GM12872 (cell line): Measurements from ENCODE around the gene CD5L.

Experiments used
- TF ChIP-seq, protein P1 (sequence below): IDR thresholded peaks from 3 replicates; pipeline ENCODE4 v1.5.1; 2011; ENCODE audit warnings: low read depth, mild to moderate bottlenecking, low read length, moderate library complexity; ENCODE audit not compliant: insufficient read depth

The CD5L gene

DNA sequence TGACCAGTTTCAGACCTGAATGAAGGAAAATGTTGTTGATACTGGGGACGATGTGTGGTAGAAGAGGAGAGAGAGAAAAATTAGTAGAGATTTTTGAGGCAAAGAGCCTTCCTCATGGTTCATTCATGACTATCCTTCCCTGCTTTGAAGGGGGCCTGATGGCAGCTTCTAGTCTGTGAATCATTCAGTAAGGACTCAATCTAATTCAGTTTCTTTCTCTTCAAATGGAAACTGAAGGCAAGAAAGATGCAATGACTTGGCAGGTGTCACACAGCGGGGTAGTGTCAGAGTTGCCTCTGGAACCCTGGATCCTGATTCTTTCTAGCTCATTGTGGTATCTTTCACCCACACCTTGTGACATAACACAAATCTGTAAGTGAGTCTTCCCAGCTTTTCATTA is 14.9 kb upstream of the CD5L start:
- TF ChIP-seq, protein P1, sequence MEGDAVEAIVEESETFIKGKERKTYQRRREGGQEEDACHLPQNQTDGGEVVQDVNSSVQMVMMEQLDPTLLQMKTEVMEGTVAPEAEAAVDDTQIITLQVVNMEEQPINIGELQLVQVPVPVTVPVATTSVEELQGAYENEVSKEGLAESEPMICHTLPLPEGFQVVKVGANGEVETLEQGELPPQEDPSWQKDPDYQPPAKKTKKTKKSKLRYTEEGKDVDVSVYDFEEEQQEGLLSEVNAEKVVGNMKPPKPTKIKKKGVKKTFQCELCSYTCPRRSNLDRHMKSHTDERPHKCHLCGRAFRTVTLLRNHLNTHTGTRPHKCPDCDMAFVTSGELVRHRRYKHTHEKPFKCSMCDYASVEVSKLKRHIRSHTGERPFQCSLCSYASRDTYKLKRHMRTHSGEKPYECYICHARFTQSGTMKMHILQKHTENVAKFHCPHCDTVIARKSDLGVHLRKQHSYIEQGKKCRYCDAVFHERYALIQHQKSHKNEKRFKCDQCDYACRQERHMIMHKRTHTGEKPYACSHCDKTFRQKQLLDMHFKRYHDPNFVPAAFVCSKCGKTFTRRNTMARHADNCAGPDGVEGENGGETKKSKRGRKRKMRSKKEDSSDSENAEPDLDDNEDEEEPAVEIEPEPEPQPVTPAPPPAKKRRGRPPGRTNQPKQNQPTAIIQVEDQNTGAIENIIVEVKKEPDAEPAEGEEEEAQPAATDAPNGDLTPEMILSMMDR = no peak

DNA sequence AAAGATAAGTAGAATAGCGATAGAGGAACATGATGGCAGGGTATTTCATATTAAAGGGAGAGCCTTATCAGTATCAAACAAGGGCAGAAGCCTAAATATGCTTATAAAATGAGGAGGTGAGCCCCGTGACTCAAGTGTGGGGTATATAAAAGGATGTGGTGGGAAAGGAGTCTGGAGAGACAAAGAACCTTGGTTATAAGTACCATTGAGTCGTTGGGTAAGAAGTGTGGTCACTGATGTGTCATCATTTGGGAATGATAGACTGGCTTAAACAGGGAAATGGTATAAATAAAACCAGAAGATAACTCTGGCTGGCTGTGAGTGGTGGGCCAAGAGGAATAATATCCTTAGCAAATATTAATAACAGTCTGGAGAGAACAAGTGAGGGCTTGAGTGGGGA is 10.9 kb upstream of the CD5L start:
- TF ChIP-seq, protein P1 = no peak

DNA sequence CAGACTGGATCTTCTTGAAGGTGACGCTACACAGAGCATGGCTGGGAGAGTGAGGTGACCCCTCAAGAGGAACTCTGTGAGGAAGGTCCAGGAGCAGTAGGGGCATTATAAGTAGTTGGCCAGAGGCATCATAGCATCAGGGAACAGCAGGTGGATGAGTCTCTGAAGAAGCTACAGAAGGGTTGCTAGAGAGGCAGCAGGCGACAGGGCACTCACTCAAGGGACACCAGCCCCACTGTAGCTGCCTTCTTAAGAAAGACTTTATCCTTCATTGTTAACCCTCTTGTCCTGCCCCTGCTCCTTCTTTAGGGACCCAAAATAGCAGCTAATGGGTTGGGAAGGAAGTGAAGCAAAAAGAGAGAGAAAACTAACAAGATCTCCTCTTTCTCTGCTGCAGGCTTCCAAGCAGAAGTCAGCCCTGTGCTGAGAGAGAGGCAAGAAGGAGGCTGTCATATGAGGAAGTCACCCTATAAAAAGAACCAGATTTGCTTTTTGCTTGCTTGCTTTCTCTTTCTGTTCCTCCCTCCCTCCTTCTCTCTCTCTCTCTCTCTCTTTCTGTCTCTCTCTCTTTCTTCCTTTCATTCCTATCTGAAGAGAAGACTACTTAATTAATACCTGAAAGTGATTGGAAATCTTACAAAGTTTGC is 7.7 kb upstream of the CD5L start:
- TF ChIP-seq, protein P1 = no peak

DNA sequence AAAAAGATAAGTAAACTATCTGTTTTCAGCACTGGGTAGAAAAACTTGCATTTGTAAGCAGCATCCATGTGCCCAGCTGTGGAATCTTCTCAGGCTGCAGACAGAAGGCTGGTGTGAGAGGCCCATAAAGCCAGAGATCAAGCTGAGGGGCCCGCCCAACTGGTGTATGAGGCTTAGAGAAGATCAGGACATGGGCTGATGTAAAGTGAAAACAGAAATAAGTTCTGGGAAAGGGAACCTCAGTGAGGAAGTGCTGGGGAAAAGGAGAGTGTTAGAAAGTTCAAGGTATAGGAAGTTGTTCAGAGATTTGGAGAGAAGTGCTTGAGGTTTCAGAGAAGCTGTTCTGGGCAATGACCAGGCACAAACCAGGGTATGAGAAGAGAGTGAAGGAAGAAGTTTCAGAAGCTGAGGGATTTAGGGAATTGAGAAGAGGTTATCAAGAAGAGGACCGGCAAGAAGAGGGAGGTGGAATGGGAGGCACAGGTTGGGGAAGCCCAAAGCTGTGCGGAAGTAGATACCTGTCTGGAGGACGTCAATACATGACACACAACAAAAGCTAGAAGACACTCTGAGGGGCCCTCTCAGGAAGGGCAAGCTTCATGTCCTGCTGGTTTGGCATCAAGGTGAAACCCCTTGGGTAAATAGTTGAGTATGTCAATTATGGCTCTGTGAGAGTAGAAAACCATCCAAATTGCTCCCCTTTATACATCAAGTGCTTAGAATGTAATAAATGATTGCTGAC is 2.7 kb upstream of the CD5L start:
- TF ChIP-seq, protein P1 = no peak

DNA sequence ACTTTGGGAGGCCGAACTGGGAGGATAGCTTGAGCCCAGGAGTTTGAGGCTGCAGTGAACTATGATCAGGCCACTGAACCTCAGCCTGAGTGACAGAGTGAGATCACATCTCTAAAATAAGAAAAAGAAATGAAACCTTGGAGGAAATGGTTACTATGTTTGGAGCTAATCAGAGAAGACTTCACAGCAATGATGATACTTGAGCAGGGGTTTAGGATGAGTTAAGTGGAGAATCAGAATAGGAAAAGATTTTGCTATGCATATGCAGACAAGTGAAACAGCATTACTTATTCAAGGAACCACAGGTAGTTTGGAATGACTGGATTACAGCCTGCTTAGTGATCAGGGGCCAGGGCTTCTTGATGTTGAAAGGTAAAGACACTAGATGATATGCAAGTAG is 1.3 kb upstream of the CD5L start:
- TF ChIP-seq, protein P1 = no peak

DNA sequence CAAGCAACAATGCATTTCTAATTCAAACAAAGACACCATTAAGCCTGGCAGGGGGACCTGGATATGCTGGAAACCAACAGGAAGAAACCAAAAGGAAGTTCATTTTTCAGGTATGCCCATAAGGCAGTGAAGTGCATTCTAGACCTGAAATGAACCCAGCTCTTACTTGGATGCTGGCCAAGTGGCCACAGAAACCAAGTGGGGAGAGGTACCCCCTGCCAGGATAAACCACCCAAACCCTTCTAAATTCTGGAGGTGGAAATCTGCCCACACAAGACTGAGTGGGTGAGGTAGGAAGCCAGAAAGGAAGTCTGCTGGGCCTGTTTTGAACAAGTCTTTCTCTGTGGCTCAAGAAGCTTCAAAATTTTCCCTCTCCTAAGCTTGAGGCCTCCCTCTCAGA is 2.6 kb downstream of the CD5L start:
- TF ChIP-seq, protein P1 = no peak

DNA sequence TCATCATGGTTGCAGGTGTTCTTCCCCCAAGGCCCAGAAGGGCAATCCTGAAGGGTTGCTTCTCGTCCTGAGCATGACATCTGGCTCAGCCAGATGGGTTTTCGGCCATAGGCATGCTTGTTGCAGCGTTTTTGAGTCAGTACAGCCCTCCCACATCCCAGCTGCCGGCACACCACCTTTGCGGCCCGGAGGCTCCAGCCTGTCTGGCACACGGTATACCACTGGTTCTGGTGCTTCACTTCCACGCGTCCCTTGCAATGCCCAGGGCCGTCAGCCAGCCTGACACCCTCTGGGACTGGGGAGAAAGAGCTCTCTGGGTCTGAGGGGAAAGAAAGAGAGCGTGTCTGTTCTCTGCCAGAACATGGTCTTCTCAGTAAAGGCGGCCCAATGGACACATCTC is 7.2 kb downstream of the CD5L start:
- TF ChIP-seq, protein P1 = no peak
